GM12872 (cell line): ENCODE measurements around the gene MEX3C.

ENCODE experiments used
- TF ChIP-seq, protein P1 (sequence below): IDR thresholded peaks from 3 replicates; pipeline ENCODE4 v1.5.1; 2011; ENCODE audit warnings: low read depth, mild to moderate bottlenecking, low read length, moderate library complexity; ENCODE audit not compliant: insufficient read depth

The MEX3C gene

DNA sequence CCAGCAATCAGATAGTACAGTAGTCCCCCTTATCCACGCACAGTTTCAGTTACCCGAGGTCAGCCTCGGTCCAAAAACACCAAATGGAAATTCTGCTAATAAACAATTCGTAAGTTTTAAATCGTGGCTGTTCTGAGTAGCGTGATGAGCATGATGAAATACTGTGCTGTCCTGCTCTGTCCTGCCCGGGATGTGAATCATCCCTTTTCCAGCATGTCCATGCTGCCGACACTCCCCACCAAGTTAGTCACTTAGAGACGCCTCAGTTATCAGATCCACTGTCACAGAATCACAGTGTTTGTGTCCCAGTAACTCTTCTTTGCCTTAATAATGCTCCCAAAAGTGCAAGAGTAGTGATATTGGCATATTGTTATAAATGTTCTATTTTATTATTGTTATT lies 62.1 kb downstream of the MEX3C start:
- TF ChIP-seq, protein P1, sequence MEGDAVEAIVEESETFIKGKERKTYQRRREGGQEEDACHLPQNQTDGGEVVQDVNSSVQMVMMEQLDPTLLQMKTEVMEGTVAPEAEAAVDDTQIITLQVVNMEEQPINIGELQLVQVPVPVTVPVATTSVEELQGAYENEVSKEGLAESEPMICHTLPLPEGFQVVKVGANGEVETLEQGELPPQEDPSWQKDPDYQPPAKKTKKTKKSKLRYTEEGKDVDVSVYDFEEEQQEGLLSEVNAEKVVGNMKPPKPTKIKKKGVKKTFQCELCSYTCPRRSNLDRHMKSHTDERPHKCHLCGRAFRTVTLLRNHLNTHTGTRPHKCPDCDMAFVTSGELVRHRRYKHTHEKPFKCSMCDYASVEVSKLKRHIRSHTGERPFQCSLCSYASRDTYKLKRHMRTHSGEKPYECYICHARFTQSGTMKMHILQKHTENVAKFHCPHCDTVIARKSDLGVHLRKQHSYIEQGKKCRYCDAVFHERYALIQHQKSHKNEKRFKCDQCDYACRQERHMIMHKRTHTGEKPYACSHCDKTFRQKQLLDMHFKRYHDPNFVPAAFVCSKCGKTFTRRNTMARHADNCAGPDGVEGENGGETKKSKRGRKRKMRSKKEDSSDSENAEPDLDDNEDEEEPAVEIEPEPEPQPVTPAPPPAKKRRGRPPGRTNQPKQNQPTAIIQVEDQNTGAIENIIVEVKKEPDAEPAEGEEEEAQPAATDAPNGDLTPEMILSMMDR, result no peak

DNA sequence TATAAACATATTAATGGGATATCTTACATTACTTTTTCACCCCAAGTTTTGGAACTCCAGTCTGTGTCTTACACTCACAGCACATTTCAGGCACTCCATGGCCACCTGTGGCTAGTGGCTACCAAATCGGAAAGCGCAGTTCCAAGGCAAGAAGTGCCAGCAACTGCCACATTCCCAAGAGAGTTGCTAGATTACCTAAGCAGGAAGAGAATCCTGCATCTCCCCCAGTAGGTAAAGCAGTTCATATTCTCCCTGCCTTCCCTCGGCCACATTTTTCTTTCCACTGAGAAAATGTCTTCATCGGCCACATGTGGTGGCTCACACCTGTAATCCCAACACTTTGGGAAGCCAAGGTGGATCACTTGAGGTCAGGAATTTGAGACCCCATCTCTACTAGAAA lies 62.8 kb downstream of the MEX3C start:
- TF ChIP-seq, protein P1, result no peak

DNA sequence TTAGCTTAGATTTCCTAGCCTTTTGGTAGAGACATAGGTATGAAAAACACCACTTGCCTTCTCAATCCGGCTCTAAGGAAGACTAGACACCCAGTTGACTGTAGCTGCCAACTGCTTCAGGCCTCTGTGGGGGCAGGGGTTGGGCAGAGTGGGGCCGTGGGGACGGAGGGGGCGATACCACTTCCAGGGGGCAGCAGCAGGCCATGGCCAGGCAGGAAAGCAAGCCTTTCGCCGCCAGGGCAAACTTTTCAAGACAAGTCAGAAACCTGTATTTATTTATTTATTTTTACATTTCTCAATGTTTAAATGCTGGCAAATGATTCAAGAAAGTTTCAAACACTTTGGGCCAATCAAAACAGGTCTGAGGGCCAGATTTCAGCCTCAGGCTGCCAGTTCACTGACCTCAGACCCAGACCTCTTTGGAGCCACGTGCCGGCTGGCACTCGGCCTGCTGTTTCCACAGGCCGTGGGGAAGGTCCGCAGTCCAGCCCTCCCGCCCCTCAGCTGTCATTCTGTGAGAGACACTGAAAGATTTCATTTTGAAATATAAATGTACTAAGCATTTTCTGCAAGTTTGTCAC lies 63.8 kb downstream of the MEX3C start:
- TF ChIP-seq, protein P1, result no peak

DNA sequence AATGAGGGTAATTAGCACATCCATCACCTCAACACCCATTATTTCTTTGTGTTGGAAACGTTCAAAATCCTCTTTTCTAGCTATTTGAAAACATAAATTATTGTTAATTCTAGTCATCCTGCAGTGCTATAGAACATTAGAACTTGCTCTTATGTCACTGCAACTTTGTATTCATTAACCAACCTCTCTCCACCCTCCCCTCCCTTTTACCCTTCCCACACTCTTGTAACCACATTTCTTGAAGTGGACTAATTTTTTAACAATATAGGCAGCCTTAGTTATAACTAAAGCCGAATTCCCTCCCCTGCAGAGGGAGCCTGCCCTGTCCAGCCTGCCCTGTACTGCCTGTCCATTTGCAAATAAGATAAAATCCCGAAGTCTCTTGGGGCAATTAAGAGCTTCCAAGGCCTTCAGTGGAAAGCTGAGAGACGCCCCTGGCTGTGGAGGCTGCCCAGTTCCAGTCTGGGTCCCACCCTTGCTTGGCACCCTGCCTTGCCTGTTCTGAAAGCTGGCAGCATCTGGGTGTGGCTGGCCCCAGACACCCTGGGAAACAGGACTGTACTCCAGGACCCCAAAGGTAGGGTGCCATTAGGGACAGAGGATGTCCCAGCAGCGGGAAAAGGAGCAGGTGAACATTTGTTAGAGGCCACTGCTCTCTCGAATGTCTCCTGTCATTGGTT lies 65.1 kb downstream of the MEX3C start:
- TF ChIP-seq, protein P1, result no peak

DNA sequence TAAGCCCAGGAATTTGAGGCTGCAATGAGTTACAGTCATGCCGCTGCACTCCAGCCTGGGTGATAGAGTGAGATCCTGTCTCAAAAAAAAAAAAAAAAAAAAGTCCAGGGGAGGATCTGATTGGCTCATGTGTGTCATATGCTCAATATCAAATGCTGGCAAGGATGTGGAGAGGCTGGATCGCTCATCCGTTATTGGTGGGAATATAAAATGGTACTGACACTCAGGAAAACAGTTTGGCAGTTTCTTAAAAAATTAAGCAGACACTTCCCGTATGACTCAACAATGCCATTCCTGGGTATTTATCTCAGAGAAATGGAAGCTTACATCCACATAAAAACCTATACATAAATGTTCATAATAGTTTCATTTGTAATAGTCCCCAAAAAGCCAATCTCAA lies 68.9 kb downstream of the MEX3C start:
- TF ChIP-seq, protein P1, result no peak

DNA sequence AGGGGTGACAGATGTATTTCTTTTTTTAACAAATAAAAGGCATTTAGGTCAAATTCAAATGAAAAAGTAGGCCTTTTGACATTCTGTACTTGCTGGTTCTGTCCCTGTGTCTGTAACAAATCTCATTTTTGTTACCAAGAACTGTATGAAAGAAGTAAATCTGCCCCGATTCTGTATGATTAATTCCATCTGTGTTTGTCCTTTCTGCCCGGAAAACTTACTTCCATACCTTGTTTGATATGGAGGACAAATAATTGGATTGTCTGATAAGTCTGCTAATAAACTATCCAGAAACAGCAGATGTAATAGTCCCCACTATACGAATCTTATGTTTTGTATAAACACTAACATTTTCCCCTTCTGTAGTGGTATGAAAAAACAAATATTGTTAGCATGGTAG lies 69.8 kb downstream of the MEX3C start:
- TF ChIP-seq, protein P1, result no peak

DNA sequence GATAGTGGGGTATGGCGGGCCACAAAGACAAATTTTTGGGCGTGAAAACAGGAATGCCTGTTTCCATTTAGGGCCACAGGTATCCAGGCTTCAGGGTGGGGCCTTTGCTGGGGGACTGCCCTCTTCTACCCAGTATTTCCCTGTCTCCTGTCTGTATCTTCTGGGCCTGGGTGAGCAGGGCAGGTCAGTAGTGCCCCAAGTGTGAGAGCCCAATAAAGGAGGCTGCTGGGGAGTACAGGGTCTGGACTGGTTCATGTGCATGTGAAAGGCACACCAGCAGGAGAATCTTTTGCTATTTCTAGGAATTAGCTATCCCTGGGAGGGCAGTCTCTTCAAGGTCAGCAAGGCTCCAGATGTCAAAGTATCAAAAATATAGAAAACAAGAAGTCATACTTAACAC lies 71.5 kb downstream of the MEX3C start:
- TF ChIP-seq, protein P1, result no peak
